Measurements from ENCODE around the gene MCU. TPM values are rescaled to one million over a fixed set of nuclear protein-coding genes. Genes with fewer than 3 reads are reported as not detected.

The MCU gene
- polyA plus RNA-seq, 4 donors = 43.3 to 70.4 (median 48.7) TPM

- no peak for DNase-seq
- Histone ChIP-seq H3K27ac (ENCODE audit: low read depth in 1 of 3, low read length in 2 of 3) (no peak overlapping the region), H3K4me3 (ENCODE audit: low read depth in 1 of 3, low read length in 3 of 3) (no peak overlapping the region), H3K9me3 (ENCODE audit: control insufficient read depth in 2 of 2, insufficient read depth in 1 of 2, low read depth in 1 of 2, low read length in 1 of 2) (peaks cover 0 to 10% of the 10 kb centered on the region in 2 donors), H3K4me1 (ENCODE audit: control insufficient read depth in 3 of 3, insufficient read depth in 2 of 3, low read depth in 1 of 3, low read length in 2 of 3) (no peaks in the 10 kb centered on the region), H3K36me3 (ENCODE audit: control insufficient read depth in 3 of 3, insufficient read depth in 2 of 3, low read depth in 1 of 3, low read length in 3 of 3) (peaks cover 2 to 7% (median 5%) of the 10 kb centered on the region in 3 donors), H3K27me3 (ENCODE audit: control insufficient read depth in 3 of 3, insufficient read depth in 3 of 3, low read length in 3 of 3) (no peaks in the 10 kb centered on the region)
- FAIRE-seq = no peak
- 77 to 79% (median 78%) methylated on average over 2 of the region's 2 CpGs for WGBS, 3 donors
Measured at GRCh38 chr10:72855790-72856189, 163.8 kb downstream of the MCU start.

GRCh38 chr10:72858067-72858466, 166.1 kb downstream of the MCU start:
- no peak overlapping the region for H3K4me3 ChIP-seq (ENCODE audit: low read depth in 1 of 3, low read length in 3 of 3)
- H3K27me3 ChIP-seq (ENCODE audit: control insufficient read depth in 3 of 3, insufficient read depth in 3 of 3, low read length in 3 of 3) = no peaks in the 10 kb centered on the region
- H3K4me1 ChIP-seq (ENCODE audit: control insufficient read depth in 3 of 3, insufficient read depth in 2 of 3, low read depth in 1 of 3, low read length in 2 of 3) = no peaks in the 10 kb centered on the region
- no peak overlapping the region for H3K27ac ChIP-seq (ENCODE audit: low read depth in 1 of 3, low read length in 2 of 3)
- DNase-seq (no peak), FAIRE-seq (no peak)
- no peaks in the 10 kb centered on the region for H3K9me3 ChIP-seq (ENCODE audit: control insufficient read depth in 2 of 2, insufficient read depth in 1 of 2, low read depth in 1 of 2, low read length in 1 of 2)
- peaks cover 2 to 21% (median 7%) of the 10 kb centered on the region in 3 donors for H3K36me3 ChIP-seq (ENCODE audit: control insufficient read depth in 3 of 3, insufficient read depth in 2 of 3, low read depth in 1 of 3, low read length in 3 of 3)
- WGBS, 3 donors = 94 to 97% (median 96%) methylated on average over 6 of the region's 6 CpGs

- DNase-seq (no peak), FAIRE-seq (no peak)
- no peak overlapping the region for H3K27ac ChIP-seq (ENCODE audit: low read depth in 1 of 3, low read length in 2 of 3)
- no peaks in the 10 kb centered on the region for H3K9me3 ChIP-seq (ENCODE audit: control insufficient read depth in 2 of 2, insufficient read depth in 1 of 2, low read depth in 1 of 2, low read length in 1 of 2)
- H3K4me1 ChIP-seq (ENCODE audit: control insufficient read depth in 3 of 3, insufficient read depth in 2 of 3, low read depth in 1 of 3, low read length in 2 of 3) = no peaks in the 10 kb centered on the region
- H3K36me3 ChIP-seq (ENCODE audit: control insufficient read depth in 3 of 3, insufficient read depth in 2 of 3, low read depth in 1 of 3, low read length in 3 of 3) = peaks cover 5 to 23% (median 7%) of the 10 kb centered on the region in 3 donors
- H3K4me3 ChIP-seq (ENCODE audit: low read depth in 1 of 3, low read length in 3 of 3) = no peak overlapping the region
- WGBS, 3 donors = 87 to 94% (median 92%) methylated on average over 2 of the region's 2 CpGs
- no peaks in the 10 kb centered on the region for H3K27me3 ChIP-seq (ENCODE audit: control insufficient read depth in 3 of 3, insufficient read depth in 3 of 3, low read length in 3 of 3)
Measured at GRCh38 chr10:72862957-72863356, 171.0 kb downstream of the MCU start.

- Histone ChIP-seq H3K27me3 (ENCODE audit: control insufficient read depth in 3 of 3, insufficient read depth in 3 of 3, low read length in 3 of 3) (no peaks in the 10 kb centered on the region), H3K9me3 (ENCODE audit: control insufficient read depth in 2 of 2, insufficient read depth in 1 of 2, low read depth in 1 of 2, low read length in 1 of 2) (peaks cover 0 to 8% of the 10 kb centered on the region in 2 donors), H3K36me3 (ENCODE audit: control insufficient read depth in 3 of 3, insufficient read depth in 2 of 3, low read depth in 1 of 3, low read length in 3 of 3) (peaks cover 4 to 24% (median 18%) of the 10 kb centered on the region in 3 donors), H3K4me3 (ENCODE audit: low read depth in 1 of 3, low read length in 3 of 3) (no peak overlapping the region), H3K4me1 (ENCODE audit: control insufficient read depth in 3 of 3, insufficient read depth in 2 of 3, low read depth in 1 of 3, low read length in 2 of 3) (no peaks in the 10 kb centered on the region), H3K27ac (ENCODE audit: low read depth in 1 of 3, low read length in 2 of 3) (no peak overlapping the region)
- FAIRE-seq = no peak
- WGBS, 3 donors = 66 to 75% (median 73%) methylated on average over 3 of the region's 3 CpGs
- peak; percentile 40 to 48 for DNase-seq
Measured at GRCh38 chr10:72875250-72876055, 183.5 kb downstream of the MCU start.

- WGBS, 3 donors = 97 to 99% (median 99%) methylated on average over 2 of the region's 2 CpGs
- H3K27ac ChIP-seq (ENCODE audit: low read depth in 1 of 3, low read length in 2 of 3) = no peak overlapping the region
- H3K4me1 ChIP-seq (ENCODE audit: control insufficient read depth in 3 of 3, insufficient read depth in 2 of 3, low read depth in 1 of 3, low read length in 2 of 3) = no peaks in the 10 kb centered on the region
- DNase-seq (no peak), FAIRE-seq (no peak)
- no peak overlapping the region for H3K4me3 ChIP-seq (ENCODE audit: low read depth in 1 of 3, low read length in 3 of 3)
- H3K27me3 ChIP-seq (ENCODE audit: control insufficient read depth in 3 of 3, insufficient read depth in 3 of 3, low read length in 3 of 3) = no peaks in the 10 kb centered on the region
- H3K9me3 ChIP-seq (ENCODE audit: control insufficient read depth in 2 of 2, insufficient read depth in 1 of 2, low read depth in 1 of 2, low read length in 1 of 2) = peaks cover 0 to 10% of the 10 kb centered on the region in 2 donors
- peaks cover 2 to 19% (median 13%) of the 10 kb centered on the region in 3 donors for H3K36me3 ChIP-seq (ENCODE audit: control insufficient read depth in 3 of 3, insufficient read depth in 2 of 3, low read depth in 1 of 3, low read length in 3 of 3)
Measured at GRCh38 chr10:72879245-72879644, 187.3 kb downstream of the MCU start.

GRCh38 chr10:72881291-72881690, 189.3 kb downstream of the MCU start:
- Histone ChIP-seq H3K4me1 (ENCODE audit: control insufficient read depth in 3 of 3, insufficient read depth in 2 of 3, low read depth in 1 of 3, low read length in 2 of 3) (no peaks in the 10 kb centered on the region), H3K4me3 (ENCODE audit: low read depth in 1 of 3, low read length in 3 of 3) (no peak overlapping the region), H3K9me3 (ENCODE audit: control insufficient read depth in 2 of 2, insufficient read depth in 1 of 2, low read depth in 1 of 2, low read length in 1 of 2) (peaks cover 0 to 10% of the 10 kb centered on the region in 2 donors), H3K27me3 (ENCODE audit: control insufficient read depth in 3 of 3, insufficient read depth in 3 of 3, low read length in 3 of 3) (no peaks in the 10 kb centered on the region), H3K27ac (ENCODE audit: low read depth in 1 of 3, low read length in 2 of 3) (no peak overlapping the region), H3K36me3 (ENCODE audit: control insufficient read depth in 3 of 3, insufficient read depth in 2 of 3, low read depth in 1 of 3, low read length in 3 of 3) (peaks cover 2 to 17% (median 12%) of the 10 kb centered on the region in 3 donors)
- DNase-seq (no peak), FAIRE-seq (no peak)
- 97 to 100% (median 100%) methylated on average over 2 of the region's 2 CpGs for WGBS, 3 donors

GRCh38 chr10:72883861-72884260, 191.9 kb downstream of the MCU start:
- Histone ChIP-seq H3K27me3 (ENCODE audit: control insufficient read depth in 3 of 3, insufficient read depth in 3 of 3, low read length in 3 of 3) (no peaks in the 10 kb centered on the region), H3K4me3 (ENCODE audit: low read depth in 1 of 3, low read length in 3 of 3) (no peak overlapping the region), H3K36me3 (ENCODE audit: control insufficient read depth in 3 of 3, insufficient read depth in 2 of 3, low read depth in 1 of 3, low read length in 3 of 3) (peaks cover under 1 to 19% (median 5%) of the 10 kb centered on the region in 3 donors), H3K4me1 (ENCODE audit: control insufficient read depth in 3 of 3, insufficient read depth in 2 of 3, low read depth in 1 of 3, low read length in 2 of 3) (no peaks in the 10 kb centered on the region), H3K9me3 (ENCODE audit: control insufficient read depth in 2 of 2, insufficient read depth in 1 of 2, low read depth in 1 of 2, low read length in 1 of 2) (peaks cover 0 to 5% of the 10 kb centered on the region in 2 donors), H3K27ac (ENCODE audit: low read depth in 1 of 3, low read length in 2 of 3) (no peak overlapping the region)
- no peak for DNase-seq
- 87 to 97% (median 88%) methylated on average over 2 of the region's 2 CpGs for WGBS, 3 donors
- no peak for FAIRE-seq

- no peaks in the 10 kb centered on the region for H3K27me3 ChIP-seq (ENCODE audit: control insufficient read depth in 3 of 3, insufficient read depth in 3 of 3, low read length in 3 of 3)
- 79 to 89% (median 88%) methylated on average over 2 of the region's 2 CpGs for WGBS, 3 donors
- no peak for DNase-seq
- no peak for FAIRE-seq
- no peak overlapping the region for H3K4me3 ChIP-seq (ENCODE audit: low read depth in 1 of 3, low read length in 3 of 3)
- peaks cover 0 to 2% of the 10 kb centered on the region in 2 donors for H3K9me3 ChIP-seq (ENCODE audit: control insufficient read depth in 2 of 2, insufficient read depth in 1 of 2, low read depth in 1 of 2, low read length in 1 of 2)
- H3K27ac ChIP-seq (ENCODE audit: low read depth in 1 of 3, low read length in 2 of 3) = no peak overlapping the region
- no peaks in the 10 kb centered on the region for H3K4me1 ChIP-seq (ENCODE audit: control insufficient read depth in 3 of 3, insufficient read depth in 2 of 3, low read depth in 1 of 3, low read length in 2 of 3)
- H3K36me3 ChIP-seq (ENCODE audit: control insufficient read depth in 3 of 3, insufficient read depth in 2 of 3, low read depth in 1 of 3, low read length in 3 of 3) = peaks cover 0 to 13% (median 3%) of the 10 kb centered on the region in 3 donors
Measured at GRCh38 chr10:72885953-72886352, 194.0 kb downstream of the MCU start.
